ENCODE results near the gene EXOC3.
A peak's percentile ranks its signal among the peaks of the same experiment; 100 is the strongest.
"Not testable (repeated sequence)": the region's sequence is repeated elsewhere in the genome, so short reads cannot be mapped to it uniquely, and the experiment has no call there.

Gene EXOC3

DNA sequence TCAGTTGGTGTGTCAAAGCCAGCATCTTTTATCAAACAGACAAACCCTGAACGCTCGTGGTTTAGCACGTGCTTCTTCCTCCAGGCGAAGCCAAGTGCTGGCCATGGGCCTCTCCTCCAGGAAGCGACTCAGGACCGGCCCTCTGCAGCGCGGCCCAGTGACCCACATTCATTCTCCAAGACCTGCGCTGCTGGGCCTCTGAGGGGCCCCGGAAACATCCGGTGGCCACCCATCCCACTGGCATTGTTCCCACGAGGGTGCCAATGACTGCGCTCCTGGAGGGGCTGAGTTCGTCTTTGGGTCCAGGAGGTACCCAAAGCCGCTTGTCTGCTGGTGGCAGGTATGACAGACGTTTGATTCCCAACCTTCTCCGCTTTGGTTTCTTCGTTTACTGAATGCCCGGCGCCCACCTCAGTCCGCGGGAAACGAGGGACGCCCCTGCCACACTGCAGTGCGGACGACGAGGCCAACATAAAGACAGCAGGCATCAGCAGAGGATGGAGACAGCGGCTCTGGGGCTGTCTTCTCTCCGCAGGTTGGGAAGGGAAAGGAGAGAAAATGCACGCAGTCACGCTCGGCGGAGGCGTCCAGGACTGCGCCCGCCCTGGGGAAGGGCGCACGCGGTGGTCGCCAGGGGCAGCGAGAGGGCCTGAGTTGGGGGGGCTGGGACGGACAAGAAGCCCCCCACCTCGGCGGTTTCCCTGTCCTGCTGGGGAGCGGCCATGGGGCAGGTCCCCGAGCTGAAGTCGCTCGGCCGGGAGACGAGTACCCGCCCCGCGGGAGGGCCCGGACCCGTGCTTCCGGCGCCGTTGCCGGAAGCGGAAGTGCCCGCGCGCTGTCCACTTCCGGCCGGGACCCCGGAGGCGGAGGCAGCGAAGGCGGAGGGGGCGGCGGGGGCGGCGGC, at the start of gene EXOC3:
TSS of gene EXOC3 (plus strand) at position 842 of the 904 bp plus-strand sequence. CDS start 3,030 bp downstream, outside the sequence.
- DNase-seq, result peak; percentile 74

DNA sequence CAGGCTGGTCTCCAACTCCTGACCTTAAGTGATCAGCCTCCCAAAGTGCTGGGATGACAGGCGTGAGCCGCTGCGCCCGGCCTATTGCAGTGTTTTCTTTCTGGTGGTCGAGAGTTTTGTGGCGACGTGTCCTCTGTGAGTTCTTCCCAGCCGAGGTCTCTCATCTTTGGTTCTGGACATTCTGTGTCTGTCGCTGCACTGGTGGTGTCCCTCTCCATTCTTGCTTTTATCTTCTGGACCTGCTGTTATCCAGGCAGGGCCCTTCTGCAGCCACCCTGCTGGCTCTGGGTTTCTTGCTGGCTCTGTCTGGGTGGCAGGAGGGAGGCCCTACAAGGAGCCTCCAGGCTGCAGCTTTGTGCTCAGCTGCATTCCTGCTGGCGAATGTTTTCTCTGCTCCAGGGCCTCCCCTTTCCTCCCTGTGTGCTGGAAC, 49.1 kb upstream of the EXOC3 start:
- no peak for DNase-seq

DNA sequence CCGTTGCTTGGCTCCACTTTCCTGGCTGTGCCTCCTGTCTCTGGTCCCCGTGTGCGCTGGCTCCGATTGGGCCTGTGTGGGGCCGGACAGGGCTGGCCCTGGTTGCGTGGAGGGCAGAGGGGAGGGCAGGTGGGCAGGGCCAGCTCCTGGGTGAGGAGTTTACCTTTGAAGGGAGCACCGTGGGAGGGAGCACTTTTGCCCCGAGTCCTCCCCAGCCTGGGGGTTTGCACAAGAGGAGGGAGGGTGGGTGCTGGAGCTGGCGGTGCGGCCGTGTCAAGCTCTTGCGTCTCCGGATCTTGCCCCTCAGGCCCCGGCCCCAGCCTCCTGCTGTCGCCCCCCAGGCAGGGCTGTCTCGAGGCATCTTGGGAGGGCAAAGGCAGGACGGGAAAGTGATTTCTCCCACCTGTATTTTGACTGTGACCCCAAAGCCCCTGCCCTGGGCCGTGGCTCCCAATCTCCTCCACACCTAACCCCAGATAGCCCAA, 48.3 kb upstream of the EXOC3 start:
- DNase-seq, result no peak

DNA sequence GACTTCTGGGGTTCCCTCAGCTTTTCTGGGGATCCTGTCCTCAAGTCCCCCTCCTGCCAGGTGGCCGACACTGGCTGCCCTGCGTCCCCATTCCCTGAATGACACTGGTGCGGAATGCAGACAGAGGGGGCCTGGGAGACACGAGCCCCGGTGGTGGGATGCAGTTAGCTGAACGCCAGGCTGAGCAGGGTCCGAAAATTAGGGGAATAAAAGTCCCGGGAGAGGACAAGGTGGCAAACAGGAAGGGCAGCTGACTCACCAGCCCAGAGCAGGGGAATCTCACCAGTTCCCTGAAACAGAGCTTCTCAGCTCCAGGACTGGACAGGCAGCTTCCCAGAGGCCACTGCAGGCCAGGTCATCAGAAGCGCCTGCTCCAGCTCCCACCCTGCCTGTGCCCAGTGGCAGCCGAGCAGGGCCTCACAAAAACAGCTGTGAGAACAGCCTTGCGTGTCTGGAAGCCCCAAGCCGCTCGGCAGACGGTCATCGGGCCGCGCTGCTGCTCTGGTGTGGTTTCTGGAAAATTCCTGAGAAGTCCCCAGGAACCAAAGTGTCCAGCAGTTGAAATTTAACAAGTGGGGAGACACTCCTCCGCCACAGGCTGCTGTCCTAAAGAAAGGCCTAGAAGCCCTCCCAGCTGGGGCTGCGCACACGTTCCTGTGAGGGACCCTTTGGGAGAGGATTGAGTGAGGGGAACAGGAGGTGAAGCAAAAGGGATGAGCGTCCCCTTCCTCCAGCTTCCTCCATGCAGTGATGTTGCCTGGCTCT, 47.6 kb upstream of the EXOC3 start:
- DNase-seq, result peak; percentile 12

DNA sequence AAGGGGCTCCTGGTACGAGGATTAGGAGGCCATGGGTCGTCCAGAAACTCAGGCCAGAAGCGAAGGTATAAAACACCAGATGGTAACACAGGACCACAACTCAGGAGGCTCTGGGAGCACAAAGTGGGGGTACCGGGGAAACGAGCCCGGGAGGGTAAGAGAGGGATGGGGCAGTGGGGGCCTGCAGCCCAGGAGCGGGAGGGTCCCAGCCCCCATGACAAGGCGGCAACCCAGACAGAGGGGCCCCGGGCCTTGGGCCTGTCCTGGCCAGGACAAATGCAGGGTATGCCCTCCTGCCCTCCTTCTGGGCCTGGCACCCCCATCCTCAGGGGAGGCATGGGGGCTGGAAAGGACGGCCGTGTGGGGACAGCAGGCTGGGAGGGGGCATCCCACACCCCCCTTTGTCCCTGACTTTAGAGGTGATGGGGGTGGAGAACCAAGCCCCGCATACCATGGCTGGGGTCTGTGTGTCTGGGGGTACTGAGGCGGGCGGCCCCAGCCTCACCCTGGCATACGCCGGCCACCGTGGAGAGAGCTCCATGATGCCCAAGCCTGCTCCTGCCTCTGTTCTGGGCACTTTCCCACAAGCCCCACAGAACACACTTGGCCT, 47.0 kb upstream of the EXOC3 start:
- no peak for DNase-seq

DNA sequence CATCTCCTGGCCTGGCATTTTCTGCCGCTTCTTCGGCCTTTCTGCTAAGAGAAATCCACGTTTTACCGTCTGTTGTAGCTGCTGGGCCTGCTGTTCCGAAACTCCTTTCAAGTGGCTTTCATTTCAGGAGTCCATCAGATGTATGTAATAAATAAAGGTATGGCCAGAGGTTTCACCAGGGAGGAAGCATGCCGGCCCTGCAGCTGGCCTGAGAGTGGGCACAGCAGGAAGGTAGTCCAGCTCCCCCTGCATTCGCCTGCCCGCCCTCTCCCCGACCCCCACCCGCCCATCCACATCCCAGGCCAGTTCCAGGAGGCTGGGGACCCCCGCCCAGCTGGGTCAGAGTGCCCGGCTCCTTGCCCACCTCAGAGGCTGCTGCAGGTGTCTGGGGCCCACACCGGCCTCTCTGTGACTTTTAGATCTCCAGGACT, 46.4 kb upstream of the EXOC3 start:
- DNase-seq, result no peak

DNA sequence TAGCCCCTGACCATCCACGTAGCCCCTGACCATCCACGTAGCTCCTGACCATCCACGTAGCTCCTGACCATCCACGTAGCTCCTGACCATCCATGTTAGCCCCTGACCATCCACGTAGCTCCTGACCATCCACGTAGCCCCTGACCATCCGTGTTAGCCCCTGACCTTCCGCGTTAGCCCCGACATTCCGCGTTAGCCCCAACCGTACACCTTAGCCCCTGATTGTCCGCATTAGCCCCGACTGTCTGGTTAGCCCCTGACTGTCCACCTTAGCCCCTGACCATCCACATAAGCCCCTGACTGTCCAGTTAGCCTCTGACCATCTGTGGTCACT, 44.9 kb upstream of the EXOC3 start:
- DNase-seq, result not testable (repeated sequence)

DNA sequence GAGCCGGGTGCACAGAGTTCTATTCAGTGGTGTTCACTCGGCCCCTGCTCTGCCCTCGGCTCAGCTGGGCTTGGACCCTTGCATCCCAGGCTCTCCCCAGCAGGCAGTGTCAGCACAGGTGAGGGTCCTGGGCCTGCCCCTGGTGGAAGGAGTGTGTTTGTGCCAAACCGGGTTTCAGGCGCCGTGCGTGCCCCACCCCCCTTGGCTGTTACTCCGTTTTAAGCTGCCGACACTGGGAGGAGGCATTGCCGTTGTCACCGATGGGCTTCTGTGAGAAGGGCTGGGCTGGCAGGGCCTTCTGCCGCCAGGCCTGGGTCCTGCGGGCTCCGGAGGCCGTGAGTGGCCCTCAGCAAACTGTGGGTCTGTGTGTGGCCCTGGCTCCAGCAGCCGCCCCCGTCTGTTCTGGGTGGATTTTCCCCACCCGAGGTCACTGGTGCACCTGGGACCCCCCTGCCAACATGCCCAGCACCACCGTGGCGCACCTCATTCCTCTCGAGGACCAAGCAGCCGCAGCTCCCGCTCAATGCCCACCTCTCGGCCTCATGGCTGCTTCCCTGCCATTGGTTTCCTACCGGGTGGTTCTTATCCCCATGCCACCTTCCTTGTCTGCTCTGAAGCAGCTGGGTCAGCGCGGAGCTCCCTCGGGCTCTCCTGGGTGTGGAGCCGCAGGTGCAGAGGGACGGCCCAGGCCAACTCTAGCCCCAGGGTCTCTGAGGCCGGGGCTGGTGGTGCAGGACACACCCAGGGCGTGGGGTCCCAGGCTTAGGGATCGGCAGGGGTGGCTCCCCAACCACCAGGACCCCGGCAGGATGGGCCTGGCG, 44.3 kb upstream of the EXOC3 start:
- no peak for DNase-seq

DNA sequence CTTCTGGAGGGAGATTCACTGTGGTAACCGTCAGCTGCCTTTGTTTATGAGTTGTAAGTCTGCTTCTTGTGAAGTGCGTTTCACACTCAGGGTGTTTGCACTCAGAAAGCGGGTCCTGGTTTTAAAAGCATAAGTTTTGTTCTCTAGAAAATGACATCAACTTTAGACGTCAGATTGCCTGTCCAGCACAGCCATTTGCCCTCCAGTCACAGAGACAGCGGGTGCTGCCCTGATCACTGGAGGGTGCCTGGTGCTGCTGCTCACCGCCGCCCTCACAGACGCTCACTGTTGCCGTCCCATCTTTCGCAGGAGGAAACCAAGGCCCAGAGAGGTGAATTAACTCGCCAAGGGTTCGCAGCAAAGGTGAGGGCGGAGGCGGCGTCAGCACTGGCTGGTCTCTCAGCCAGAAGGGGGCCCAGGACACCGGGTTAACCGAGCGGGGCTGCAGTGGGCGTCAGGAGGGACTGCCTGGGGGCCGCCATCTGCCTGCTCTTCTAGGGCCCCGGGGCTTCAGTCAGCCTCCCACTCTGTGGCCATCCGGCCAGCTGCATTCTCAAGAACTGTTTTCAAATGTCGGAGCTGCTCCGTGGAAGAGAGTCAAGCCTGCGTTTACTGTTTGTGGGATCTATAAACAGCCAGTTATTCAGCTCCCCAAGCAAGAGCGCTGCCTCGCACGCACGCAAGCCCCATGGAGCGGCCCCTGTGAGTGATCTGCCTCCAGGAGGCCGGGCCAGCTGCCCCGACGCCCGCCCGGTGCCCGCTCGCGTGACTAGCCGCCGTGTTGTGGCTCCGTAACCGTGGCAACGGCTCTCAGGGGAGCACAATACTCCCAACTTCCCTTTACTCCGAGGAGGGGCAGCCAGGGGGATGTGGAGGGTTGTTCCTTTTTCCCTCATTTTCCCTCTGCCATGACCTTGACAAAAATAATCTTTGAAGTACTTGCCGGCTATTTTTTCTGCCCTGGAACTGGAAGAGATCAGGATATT, 43.4 kb upstream of the EXOC3 start:
- DNase-seq, result peak; percentile 77

DNA sequence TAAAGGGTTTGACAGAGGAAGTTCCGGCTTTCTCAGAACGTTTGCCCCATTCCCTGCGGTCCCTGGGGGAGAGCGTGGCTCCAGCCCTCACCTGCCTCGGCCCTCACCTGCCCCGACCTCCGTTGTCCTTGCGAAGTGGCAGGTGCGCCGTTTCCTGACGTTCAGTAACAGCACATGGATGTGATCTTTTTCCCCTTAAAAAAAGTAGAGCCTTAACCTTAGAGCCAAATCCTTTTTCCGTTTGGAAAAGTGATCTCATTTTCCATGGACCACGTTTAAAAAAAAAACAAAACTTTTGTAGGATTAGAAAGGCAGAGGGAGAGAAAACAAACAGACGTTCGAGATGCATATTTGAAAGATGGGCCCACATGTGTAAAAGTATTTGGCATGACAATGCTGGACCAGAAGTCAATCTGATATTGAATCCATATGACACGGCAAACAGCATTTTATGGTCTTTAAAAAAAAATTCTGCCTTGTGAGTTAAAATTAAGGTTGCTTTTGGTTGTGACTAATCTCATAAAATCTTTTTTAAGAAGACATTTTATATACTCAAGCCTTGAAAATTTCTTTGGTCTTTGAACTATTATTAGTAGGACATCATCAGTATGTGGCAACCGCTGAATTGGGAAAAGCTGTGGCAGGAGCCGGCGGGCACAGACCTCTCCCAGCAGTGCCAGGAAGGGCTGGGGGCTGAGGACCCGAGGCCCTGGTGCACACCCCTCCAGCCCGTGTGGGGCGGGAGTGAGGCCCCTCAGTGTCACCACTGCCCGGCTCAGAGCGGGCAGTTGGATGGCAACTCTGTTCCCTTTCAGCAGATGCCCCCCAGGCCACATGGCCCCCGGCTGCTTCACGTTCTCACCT, 42.5 kb upstream of the EXOC3 start:
- no peak for DNase-seq

DNA sequence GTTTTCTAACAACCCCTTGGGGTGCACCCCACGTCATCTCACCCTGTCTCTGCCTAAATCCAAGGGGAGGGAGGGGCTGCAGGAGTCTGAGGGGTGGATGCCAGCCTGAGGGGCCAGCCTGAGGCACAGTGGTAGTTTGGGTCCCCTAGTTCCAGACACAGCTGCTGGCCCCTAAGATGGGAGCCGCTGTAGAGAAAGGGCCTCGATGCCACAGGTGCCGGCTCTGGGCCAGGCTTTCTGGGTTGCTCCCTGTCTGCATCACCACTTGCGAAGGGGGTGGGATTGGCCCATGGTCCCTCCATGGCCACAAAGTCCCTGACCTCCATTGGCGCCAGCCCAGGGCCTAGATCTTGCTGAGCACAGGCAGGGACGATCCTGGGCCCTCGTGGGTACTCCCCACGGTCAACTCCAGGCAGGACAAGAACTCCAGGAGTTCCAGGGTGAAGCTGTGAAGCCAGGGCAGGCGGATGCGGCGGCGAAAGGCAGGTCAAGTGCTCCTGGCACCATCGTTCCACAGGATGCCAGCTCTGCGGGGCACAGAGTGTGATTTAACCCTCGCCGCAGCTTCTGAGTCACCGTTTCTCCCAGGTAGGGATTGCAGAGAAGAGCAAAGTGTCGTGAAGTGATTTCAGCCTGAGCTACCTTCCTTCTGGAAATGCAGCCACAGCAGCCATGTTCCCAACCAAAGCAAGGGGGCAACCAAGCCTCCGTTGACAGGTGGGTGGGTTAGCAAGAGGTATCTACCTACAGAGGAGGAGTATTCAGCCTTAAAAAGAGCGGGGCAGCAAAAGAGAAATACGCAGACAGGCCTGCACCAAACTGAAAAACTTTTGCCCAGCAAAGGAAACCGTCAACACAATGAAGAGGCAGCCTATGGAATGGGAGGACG, 41.6 kb upstream of the EXOC3 start:
- no peak for DNase-seq

DNA sequence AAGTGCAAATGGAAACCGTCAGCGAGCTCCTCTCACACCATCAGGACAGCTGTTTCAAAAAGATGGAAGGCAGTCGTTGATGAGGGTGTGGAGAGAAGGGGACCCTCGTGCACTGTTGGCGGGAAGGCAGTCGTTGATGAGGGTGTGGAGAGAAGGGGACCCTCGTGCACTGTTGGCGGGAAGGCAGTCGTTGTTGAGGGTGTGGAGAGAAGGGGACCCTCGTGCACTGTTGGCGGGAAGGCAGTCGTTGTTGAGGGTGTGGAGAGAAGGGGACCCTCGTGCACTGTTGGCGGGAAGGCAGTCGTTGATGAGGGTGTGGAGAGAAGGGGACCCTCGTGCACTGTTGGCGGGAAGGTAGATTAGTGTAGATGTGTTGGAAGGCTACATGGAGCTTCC, 40.8 kb upstream of the EXOC3 start:
- not testable (repeated sequence) for DNase-seq

DNA sequence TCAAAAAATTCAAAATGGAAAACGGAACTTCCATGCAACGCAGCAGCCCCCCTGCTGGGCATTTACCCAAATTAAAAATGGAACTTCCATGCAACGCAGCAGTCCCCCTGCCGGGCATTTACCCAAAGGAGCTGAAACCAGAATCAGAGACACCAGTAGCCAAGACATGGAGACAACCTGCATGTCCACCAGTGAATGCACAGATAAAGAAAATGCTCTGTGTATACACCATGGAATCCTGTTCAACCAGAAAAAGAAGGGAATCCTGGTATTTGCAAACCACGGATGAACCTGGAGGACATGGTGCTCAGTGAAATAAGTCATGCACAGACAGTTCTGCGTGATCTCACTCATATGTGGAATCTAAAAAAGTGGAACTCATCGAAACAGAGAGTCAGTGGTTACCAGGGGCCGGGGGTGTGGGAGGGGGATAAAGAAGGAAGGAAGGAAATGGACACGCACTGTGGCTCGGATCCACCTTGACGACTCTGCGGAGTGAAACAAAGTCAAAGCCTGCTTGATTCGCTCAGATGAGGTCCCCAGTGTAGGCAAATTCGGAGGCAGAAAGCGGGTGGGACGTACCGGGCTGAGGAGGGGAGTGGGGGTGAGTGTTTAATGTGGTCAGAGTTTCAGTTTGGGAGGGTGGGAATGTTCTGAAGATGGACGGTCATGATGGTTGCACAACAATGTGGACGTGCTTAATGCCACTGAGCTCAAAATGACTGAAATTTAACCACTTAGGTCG, 40.2 kb upstream of the EXOC3 start:
- peak; percentile 75 for DNase-seq

DNA sequence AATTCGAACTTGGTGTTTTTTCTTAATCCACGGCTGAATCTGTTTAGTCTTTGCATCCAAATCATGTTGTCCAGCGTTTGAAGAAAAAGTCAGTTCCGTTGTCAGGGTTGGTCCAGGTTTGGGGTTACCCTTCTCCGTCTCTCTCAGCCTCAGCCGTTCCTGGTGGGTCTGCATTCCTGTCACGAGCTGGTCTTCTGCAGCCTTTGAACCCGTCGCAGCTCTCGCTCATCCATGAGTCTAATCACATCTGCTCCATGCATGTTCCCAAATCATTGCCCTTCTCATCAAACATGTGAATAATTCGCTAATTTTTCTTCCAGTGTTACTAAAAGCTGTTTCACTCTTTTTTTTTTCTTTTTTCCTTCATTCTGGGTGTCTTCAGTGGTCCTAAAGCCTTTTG, 39.0 kb upstream of the EXOC3 start:
- no peak for DNase-seq

DNA sequence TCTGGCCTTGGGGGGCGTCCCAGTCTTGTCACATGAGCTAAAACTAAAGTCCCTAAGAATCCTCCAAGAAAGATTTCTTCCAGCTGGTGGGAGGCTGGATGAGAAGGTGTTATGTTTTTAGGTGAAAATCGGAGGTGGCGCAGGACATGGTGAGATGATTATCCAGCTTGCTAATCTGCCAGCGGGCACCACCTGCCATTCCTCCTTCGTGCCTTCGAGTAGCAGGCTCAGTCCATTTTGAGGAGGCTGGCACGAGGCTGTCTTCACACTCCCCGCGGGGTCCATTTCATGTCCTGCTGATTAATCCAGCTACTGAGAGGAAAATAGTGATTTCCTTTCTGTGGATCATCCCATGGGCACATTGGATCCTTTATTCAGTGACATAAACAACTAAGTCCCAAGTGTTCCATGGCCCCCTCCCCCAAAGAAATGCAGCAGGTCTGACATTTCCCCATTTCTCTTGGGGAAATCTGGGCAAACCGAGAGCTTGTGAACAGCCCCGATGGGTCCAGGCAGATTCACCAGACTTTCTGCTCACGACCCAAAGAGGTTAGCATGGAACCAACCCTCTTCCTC, 38.2 kb upstream of the EXOC3 start:
- DNase-seq, result no peak

DNA sequence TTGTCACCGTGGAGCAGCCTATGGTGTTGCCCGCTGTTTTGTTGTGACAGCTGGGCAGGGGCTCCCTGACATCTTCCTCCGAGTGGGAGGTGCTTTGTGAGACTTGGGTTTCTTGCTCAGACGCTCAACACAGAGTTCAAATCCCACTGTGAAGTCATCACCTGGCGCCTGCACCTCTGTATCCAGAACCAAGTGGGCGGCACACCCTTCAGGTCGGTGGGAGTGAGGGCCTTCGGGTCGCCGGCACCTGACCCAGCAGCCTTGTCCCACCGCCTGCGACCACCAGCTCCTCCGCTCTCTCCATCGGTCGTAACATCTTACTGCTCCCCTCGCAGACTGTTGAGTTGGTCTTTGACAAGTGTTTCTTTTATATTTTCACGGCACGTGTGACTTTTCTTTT, 37.6 kb upstream of the EXOC3 start:
- no peak for DNase-seq

DNA sequence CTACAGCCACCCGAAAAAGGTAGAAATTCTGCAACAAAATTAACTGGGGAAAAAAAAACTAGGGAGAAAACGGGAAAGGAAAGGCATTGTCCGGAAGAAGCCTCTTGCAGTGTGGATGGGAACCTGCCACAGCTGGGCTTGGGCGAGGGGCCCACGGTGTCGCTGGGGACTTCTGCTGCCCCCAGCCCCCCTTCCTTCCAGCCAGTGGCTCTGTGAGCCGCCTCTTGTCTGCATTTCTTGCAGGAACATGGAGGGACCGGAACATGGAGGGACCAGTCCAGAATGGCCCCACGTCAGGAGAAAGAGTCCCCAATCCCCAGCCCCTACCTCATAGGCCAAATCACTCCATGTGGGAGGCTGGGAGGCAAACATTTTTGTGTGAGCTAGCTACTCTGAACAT, 36.9 kb upstream of the EXOC3 start:
- no peak for DNase-seq

DNA sequence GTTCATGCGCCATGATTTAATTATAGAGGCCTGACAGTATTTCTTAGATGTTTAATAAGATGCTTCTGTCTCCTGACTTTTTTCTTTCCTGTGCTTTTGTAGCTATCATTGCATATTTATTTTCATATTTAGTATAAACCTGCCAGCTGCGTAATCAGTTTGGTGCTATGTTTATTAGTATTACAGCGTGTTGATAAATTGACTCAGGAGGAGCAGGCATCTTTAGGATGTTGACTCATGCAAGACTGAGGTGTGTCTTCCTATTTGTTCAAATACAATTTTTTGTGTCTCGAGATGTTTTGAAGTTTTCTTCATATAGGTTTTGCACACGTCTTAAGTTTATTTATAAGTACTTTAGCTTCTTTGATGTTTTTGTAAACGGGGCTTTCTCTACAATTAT, 35.9 kb upstream of the EXOC3 start:
- no peak for DNase-seq

All from inflammatory macrophage treated with lipopolysaccharide for 4 hours (primary cell).